Neural cell (in vitro differentiated cells): Measurements from ENCODE around the gene SAG.

ENCODE experiments used
- CTCF ChIP-seq: fragments of 450-650 bp; IDR thresholded peaks from 2 replicates; pipeline ENCODE4 v1.5.1; 2014; ENCODE audit warnings: antibody characterized with exemption, mild to moderate bottlenecking, moderate library complexity; ENCODE audit not compliant: poor library complexity, severe bottlenecking
- EP300 ChIP-seq: fragments of 450-650 bp; conservative IDR thresholded peaks from 2 replicates; pipeline ENCODE4 v1.6.1; 2014; ENCODE audit warnings: antibody characterized with exemption, mild to moderate bottlenecking, moderate library complexity; ENCODE audit not compliant: poor library complexity, severe bottlenecking
- EZH2 ChIP-seq: fragments of 200-600, 300-800 bp; shearing (Covaris generic), sonication (generic); IDR thresholded peaks from 2 replicates; pipeline ENCODE4 v1.6.1; 2014; ENCODE audit warnings: antibody characterized with exemption, low read length, borderline replicate concordance, mild to moderate bottlenecking; ENCODE audit not compliant: insufficient read depth, poor library complexity, severe bottlenecking
- POLR2AphosphoS5 ChIP-seq: IDR thresholded peaks from 2 replicates; pipeline ENCODE4 v1.6.1; 2012
- REST ChIP-seq: IDR thresholded peaks from 2 replicates; pipeline ENCODE4 v1.6.1; 2012; ENCODE audit warnings: borderline replicate concordance
- TAF1 ChIP-seq: IDR thresholded peaks from 2 replicates; pipeline ENCODE4 v1.6.1; 2012; ENCODE audit warnings: low read depth

- TF ChIP-seq CTCF (no peak), EP300 (no peak), EZH2 (no peak), POLR2AphosphoS5 (no peak), TAF1 (no peak), REST (no peak)
These were observed 79.6 kb downstream of the SAG start for GRCh38 chr2:233387225-233387624.
